Activated naive CD4-positive, alpha-beta T cell treated with anti-CD3 and anti-CD28 coated beads, Interleukin-2, amount 50 U/mL, for 24 hours (primary cell): ENCODE results near the gene ZFP36L1.

ENCODE experiments used
- H3K27ac Mint-ChIP-seq: one replicate; pipeline ENCODE4 v1.8.0; 2021; ENCODE audit warnings: mild to moderate bottlenecking, mixed read lengths
- H3K27me3 Mint-ChIP-seq: one replicate; pipeline ENCODE4 v1.8.0; 2021; ENCODE audit warnings: mixed read lengths
- H3K36me3 Mint-ChIP-seq: one replicate; pipeline ENCODE4 v1.8.0; 2021; ENCODE audit warnings: mixed read lengths
- H3K4me1 Mint-ChIP-seq: one replicate; pipeline ENCODE4 v1.8.0; 2021; ENCODE audit warnings: mixed read lengths
- H3K4me3 Mint-ChIP-seq: one replicate; pipeline ENCODE4 v1.8.0; 2021; ENCODE audit warnings: mild to moderate bottlenecking, mixed read lengths
- H3K9me3 Mint-ChIP-seq: one replicate; pipeline ENCODE4 v1.8.0; 2021; ENCODE audit warnings: mixed read lengths

Gene ZFP36L1

GRCh38 chr14:68808696-68809480, 16.0 kb upstream of the ZFP36L1 start:
- no peaks in the 10 kb centered on the region for H3K27me3 Mint-ChIP-seq
- peaks cover 71% of the 10 kb centered on the region for H3K4me1 Mint-ChIP-seq
- H3K4me3 Mint-ChIP-seq, result no peak overlapping the region

GRCh38 chr14:68807987-68808386, 15.1 kb upstream of the ZFP36L1 start:
- Mint-ChIP-seq H3K9me3 (no peaks in the 10 kb centered on the region), H3K4me3 (no peak overlapping the region), H3K27me3 (no peaks in the 10 kb centered on the region), H3K4me1 (peaks cover 62% of the 10 kb centered on the region), H3K27ac (no peak overlapping the region), H3K36me3 (peaks cover 7% of the 10 kb centered on the region)

More at GRCh38 chr14:68808696-68809480, 16.0 kb upstream of the ZFP36L1 start:
- peaks cover 5% of the 10 kb centered on the region for H3K36me3 Mint-ChIP-seq
- peak overlapping the region; percentile 15 for H3K27ac Mint-ChIP-seq
- no peaks in the 10 kb centered on the region for H3K9me3 Mint-ChIP-seq

- peaks cover under 1% of the 10 kb centered on the region for H3K9me3 Mint-ChIP-seq
- no peaks in the 10 kb centered on the region for H3K27me3 Mint-ChIP-seq
- H3K36me3 Mint-ChIP-seq, result peaks cover 9% of the 10 kb centered on the region
- H3K4me3 Mint-ChIP-seq, result no peak overlapping the region
- H3K4me1 Mint-ChIP-seq, result peaks cover 53% of the 10 kb centered on the region
- H3K27ac Mint-ChIP-seq, result peak overlapping the region; percentile 14
These were observed 14.3 kb upstream of the ZFP36L1 start for GRCh38 chr14:68807148-68807600.

GRCh38 chr14:68806526-68807147, 13.8 kb upstream of the ZFP36L1 start:
- Mint-ChIP-seq H3K27me3 (no peaks in the 10 kb centered on the region), H3K9me3 (peaks cover 6% of the 10 kb centered on the region), H3K4me1 (peaks cover 53% of the 10 kb centered on the region), H3K36me3 (peaks cover 14% of the 10 kb centered on the region), H3K4me3 (no peak overlapping the region), H3K27ac (peak overlapping the region; percentile 51)

GRCh38 chr14:68805414-68805813, 12.5 kb upstream of the ZFP36L1 start:
- Mint-ChIP-seq H3K4me3 (no peak overlapping the region), H3K9me3 (peaks cover 8% of the 10 kb centered on the region), H3K4me1 (peaks cover 46% of the 10 kb centered on the region), H3K27ac (no peak overlapping the region), H3K36me3 (peaks cover 16% of the 10 kb centered on the region), H3K27me3 (no peaks in the 10 kb centered on the region)

GRCh38 chr14:68801631-68802030, 8.8 kb upstream of the ZFP36L1 start:
- peak overlapping the region; percentile 72 for H3K27ac Mint-ChIP-seq
- peaks cover 8% of the 10 kb centered on the region for H3K9me3 Mint-ChIP-seq
- no peaks in the 10 kb centered on the region for H3K27me3 Mint-ChIP-seq
- H3K4me1 Mint-ChIP-seq, result peaks cover 53% of the 10 kb centered on the region
- H3K4me3 Mint-ChIP-seq, result peak overlapping the region; percentile 65
- peaks cover 13% of the 10 kb centered on the region for H3K36me3 Mint-ChIP-seq

GRCh38 chr14:68800953-68801352, 8.1 kb upstream of the ZFP36L1 start:
- Mint-ChIP-seq H3K9me3 (peaks cover 8% of the 10 kb centered on the region), H3K4me1 (peaks cover 53% of the 10 kb centered on the region), H3K36me3 (peaks cover 13% of the 10 kb centered on the region), H3K27ac (no peak overlapping the region), H3K27me3 (no peaks in the 10 kb centered on the region), H3K4me3 (no peak overlapping the region)

- peak overlapping the region; percentile 91 for H3K27ac Mint-ChIP-seq
- H3K4me1 Mint-ChIP-seq, result peaks cover 53% of the 10 kb centered on the region
- H3K4me3 Mint-ChIP-seq, result no peak overlapping the region
- H3K36me3 Mint-ChIP-seq, result peaks cover 13% of the 10 kb centered on the region
- H3K9me3 Mint-ChIP-seq, result peaks cover 8% of the 10 kb centered on the region
- H3K27me3 Mint-ChIP-seq, result no peaks in the 10 kb centered on the region
These were observed 7.5 kb upstream of the ZFP36L1 start for GRCh38 chr14:68800390-68800789.

- Mint-ChIP-seq H3K9me3 (peaks cover 8% of the 10 kb centered on the region), H3K4me3 (peak overlapping the region; percentile 56), H3K36me3 (peaks cover 12% of the 10 kb centered on the region), H3K4me1 (peaks cover 57% of the 10 kb centered on the region), H3K27me3 (no peaks in the 10 kb centered on the region), H3K27ac (peak overlapping the region; percentile 80)
These were observed 5.8 kb upstream of the ZFP36L1 start for GRCh38 chr14:68798621-68799020.

- peaks cover 57% of the 10 kb centered on the region for H3K4me1 Mint-ChIP-seq
- H3K27ac Mint-ChIP-seq, result peak overlapping the region; percentile 99
- H3K4me3 Mint-ChIP-seq, result peak overlapping the region; percentile 65
- no peaks in the 10 kb centered on the region for H3K27me3 Mint-ChIP-seq
- H3K9me3 Mint-ChIP-seq, result peaks cover 8% of the 10 kb centered on the region
- peaks cover 8% of the 10 kb centered on the region for H3K36me3 Mint-ChIP-seq
These were observed 4.3 kb upstream of the ZFP36L1 start for GRCh38 chr14:68797121-68797670.

- Mint-ChIP-seq H3K27me3 (no peaks in the 10 kb centered on the region), H3K4me1 (peaks cover 52% of the 10 kb centered on the region), H3K27ac (peak overlapping the region; percentile 99), H3K36me3 (peaks cover 2% of the 10 kb centered on the region), H3K4me3 (peak overlapping the region; percentile 97), H3K9me3 (peaks cover 2% of the 10 kb centered on the region)
These were observed 3.7 kb upstream of the ZFP36L1 start for GRCh38 chr14:68796418-68797101.

- Mint-ChIP-seq H3K36me3 (peaks cover 7% of the 10 kb centered on the region), H3K4me3 (peak overlapping the region; percentile 97), H3K9me3 (no peaks in the 10 kb centered on the region), H3K27me3 (no peaks in the 10 kb centered on the region), H3K4me1 (peaks cover 49% of the 10 kb centered on the region), H3K27ac (peak overlapping the region; percentile 99)
These were observed 2.9 kb upstream of the ZFP36L1 start for GRCh38 chr14:68795597-68796417.

- no peaks in the 10 kb centered on the region for H3K9me3 Mint-ChIP-seq
- H3K4me1 Mint-ChIP-seq, result peaks cover 43% of the 10 kb centered on the region
- H3K36me3 Mint-ChIP-seq, result peaks cover 11% of the 10 kb centered on the region
- H3K27me3 Mint-ChIP-seq, result no peaks in the 10 kb centered on the region
- peak overlapping the region; percentile 99 for H3K27ac Mint-ChIP-seq
- H3K4me3 Mint-ChIP-seq, result peak overlapping the region; percentile 97
These were observed 2.2 kb upstream of the ZFP36L1 start for GRCh38 chr14:68794851-68795596.

- H3K27ac Mint-ChIP-seq, result peak overlapping the region; percentile 99
- H3K36me3 Mint-ChIP-seq, result peaks cover 18% of the 10 kb centered on the region
- no peaks in the 10 kb centered on the region for H3K9me3 Mint-ChIP-seq
- H3K4me1 Mint-ChIP-seq, result peaks cover 41% of the 10 kb centered on the region
- peak overlapping the region; percentile 97 for H3K4me3 Mint-ChIP-seq
- H3K27me3 Mint-ChIP-seq, result no peaks in the 10 kb centered on the region
These were observed 1.4 kb upstream of the ZFP36L1 start for GRCh38 chr14:68794130-68794850.
